GM12892 (cell line): ENCODE data around the gene KIRREL1. TPM values are rescaled to one million over a fixed set of nuclear protein-coding genes. Genes with fewer than 3 reads are reported as not detected.

Source experiments
- DNase-seq: peaks from one replicate; pipeline ENCODE4 v3.0.0; 2011; ENCODE audit not compliant: insufficient read length
- FAIRE-seq: peaks from 2 replicates; lab custom pipeline; 2011; peaks lifted over from hg19 to GRCh38; lab: Jason Lieb, UNC
- POLR2A ChIP-seq: IDR thresholded peaks from 2 replicates; pipeline ENCODE4 v1.6.1; 2011; ENCODE audit warnings: low read depth, low read length, control low read depth
- POLR2AphosphoS5 ChIP-seq: IDR thresholded peaks from 2 replicates; pipeline ENCODE4 v1.6.1; 2011; ENCODE audit warnings: low read depth, low read length, control low read depth
- TAF1 ChIP-seq: IDR thresholded peaks from 2 replicates; pipeline ENCODE4 v1.6.1; 2011; ENCODE audit warnings: low read depth, mild to moderate bottlenecking, control low read depth, low read length, borderline replicate concordance
- polyA plus RNA-seq: library from polyadenylated mRNA; unstranded; fragments of >200 nt; gene quantifications from one replicate; pipeline ENCODE4 v1.2.1, GENCODE V29; 2012; ENCODE audit warnings: missing spikeins, inconsistent platforms; ENCODE audit not compliant: missing spikeins

The KIRREL1 gene
- polyA plus RNA-seq = not detected

DNA sequence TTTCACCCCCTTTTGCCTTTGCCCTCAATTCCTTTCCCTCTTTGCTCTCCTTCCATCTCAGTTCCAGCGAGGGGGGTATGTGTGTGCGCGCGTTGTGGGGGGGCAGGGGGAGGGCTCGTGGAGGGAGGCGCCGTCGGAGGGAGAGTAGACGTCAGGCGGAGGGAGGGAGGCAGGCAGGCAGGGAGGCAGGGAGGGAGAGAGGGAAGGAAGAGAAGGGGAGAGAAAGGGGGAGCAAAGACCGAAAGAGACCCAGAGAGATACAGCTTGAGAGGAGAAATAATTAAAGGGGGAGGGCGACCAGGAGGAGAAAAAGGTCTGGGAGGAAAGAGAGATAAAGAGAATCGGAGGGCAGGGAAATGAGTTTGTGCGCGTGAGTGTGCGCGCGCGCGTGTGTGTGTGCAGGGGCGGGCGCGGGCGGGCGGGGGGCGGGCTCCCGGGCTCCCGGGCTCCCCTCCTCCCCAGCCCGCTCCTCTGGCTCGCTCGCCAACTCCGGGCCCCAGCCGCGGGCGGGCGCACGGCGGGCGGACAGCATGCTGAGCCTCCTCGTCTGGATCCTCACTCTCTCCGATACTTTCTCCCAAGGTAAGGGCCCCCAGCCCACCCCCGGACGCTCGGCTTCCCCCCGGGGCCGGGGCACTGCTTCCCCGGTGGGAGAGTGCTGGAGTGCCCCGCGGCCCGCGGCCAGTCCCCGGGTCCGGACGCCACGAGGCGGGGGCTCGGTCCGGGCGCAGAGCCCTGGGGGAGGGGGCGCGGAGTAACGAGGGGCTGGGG is at the start of gene KIRREL1:
TSS of gene KIRREL1 (plus strand) at position 499 of the 771 bp plus-strand sequence. CDS start at position 531, 32 bp downstream.
- FAIRE-seq (no peak), DNase-seq (no peak)
- TF ChIP-seq TAF1 = no peak
- no peak for TF ChIP-seq POLR2AphosphoS5
- no peak for TF ChIP-seq POLR2A

DNA sequence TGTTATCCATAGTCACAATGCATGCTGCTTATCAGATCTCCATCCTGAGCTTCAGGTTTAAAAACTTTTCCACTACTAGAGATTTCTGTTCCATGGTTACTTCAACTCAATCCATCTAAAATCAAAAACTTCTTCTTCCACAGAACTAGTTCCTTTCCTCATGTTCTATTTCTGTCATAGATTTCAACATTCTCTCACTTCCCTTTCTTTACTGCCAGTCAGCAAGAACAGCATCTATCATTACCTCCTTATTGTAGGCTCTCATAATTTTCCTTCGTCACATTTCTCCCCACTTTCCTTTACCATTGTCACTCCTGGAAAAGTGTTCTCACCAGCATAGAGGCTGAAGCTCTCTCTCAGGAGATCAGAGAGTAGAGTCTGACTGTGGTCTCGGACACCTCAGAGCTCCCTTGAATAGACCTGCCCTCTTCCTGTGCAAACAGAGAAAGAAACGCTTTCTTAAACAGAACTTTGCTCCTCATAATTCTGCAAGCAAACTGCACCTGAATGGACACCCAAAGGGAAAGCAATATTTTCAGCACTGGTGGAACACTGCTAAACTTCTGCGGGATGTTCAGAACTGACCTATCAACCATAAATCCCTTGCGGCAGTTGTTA is 48.7 kb upstream of the KIRREL1 start:
- DNase-seq = no peak
- FAIRE-seq = no peak
- TF ChIP-seq TAF1 (no peak), POLR2A (no peak), POLR2AphosphoS5 (no peak)

DNA sequence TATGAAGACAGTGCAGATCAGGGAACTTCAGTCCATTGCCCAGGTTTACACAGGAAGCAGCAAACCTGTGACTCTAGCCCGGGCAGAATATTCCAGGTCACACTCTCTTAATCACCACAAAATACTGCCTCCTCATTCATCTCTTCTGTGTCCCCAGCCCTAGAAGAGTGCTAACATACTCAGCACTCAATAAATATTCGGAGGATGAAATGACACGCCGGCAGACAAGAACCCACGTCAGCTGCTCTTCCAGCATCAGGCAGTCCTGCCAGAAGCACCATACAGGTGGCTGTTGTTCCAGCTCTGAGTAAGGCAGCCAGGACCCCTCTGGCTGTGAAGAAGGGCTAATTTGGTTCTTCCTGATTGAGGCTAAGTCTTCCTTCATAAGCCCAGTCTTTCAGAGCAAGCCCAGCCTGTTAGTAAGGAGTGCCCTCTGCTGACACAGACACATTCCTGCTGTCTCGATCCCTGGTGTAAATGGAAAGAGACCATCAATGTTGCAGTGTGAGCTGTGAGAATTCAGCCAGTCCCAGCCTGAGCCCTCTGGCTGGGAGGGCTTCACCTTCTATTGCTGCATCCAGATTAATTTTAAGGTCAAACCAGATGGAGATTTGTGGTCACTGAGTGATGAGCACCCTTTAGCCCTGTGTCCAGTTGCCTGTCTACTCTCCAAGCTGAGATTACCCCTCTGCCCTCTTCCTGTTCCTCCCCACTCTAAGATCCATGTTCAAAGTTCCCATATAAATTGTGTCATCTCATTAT is 45.0 kb upstream of the KIRREL1 start:
- no peak for FAIRE-seq
- TF ChIP-seq TAF1 = no peak
- TF ChIP-seq POLR2AphosphoS5 = no peak
- TF ChIP-seq POLR2A = no peak
- DNase-seq = no peak

DNA sequence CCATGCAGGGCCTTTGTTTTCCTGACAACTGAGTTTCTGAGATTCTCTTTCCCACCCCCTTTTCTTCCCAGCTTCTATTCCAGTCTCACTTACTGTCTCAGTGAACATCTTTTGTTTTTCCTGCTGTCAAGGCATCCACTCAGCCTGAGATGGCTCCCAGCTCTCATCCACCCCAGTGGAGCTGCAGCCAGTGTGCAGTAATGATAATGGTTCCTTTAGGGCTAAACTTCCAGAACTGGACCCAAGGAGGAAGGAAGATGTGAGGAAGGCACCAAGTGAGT is 44.4 kb upstream of the KIRREL1 start:
- DNase-seq = no peak

DNA sequence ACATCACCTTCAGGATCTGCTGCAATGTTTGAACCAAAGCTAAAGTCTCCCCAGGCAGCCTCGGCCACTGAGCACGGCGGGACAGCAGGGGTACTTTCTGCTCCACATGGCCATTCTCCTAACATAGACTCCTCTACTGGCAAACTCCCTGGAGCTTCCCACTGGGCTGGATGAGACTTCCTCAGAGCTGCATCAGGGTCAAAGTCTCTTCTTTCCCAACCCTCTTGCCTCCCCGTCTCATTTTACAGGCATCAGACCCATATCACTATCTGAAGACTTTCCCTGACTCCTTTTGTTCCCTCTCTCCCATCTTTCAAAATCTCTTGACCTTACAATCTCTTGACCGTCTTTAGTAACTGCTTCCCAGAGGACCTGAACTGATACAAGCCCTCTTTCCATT is 42.2 kb upstream of the KIRREL1 start:
- TF ChIP-seq POLR2AphosphoS5 (no peak), POLR2A (no peak), TAF1 (no peak)
- DNase-seq = no peak
- no peak for FAIRE-seq

More for the DNA sequence above, 44.4 kb upstream of the KIRREL1 start:
- no peak for FAIRE-seq
- TF ChIP-seq TAF1 (no peak), POLR2A (no peak), POLR2AphosphoS5 (no peak)

DNA sequence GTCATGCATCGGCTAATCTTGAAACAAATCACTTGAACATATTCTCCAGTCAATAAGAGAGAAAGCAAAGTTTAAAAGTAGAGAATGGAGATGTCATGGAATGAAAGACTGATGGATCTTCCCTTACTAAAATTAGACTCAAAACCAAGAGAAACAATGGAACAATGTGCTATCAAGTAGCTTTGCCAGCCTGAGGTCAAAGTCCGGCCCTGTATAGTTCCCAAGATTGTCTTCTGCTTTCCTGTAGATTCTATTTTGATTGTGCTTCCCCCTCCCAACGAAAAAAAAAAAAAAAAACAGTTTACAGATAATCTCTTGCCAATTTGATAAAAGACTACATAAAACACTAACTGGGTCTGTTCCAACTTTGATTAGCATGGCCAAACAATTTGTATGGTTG is 40.8 kb upstream of the KIRREL1 start:
- TF ChIP-seq TAF1 = no peak
- no peak for TF ChIP-seq POLR2A
- no peak for TF ChIP-seq POLR2AphosphoS5
- DNase-seq (no peak), FAIRE-seq (no peak)

DNA sequence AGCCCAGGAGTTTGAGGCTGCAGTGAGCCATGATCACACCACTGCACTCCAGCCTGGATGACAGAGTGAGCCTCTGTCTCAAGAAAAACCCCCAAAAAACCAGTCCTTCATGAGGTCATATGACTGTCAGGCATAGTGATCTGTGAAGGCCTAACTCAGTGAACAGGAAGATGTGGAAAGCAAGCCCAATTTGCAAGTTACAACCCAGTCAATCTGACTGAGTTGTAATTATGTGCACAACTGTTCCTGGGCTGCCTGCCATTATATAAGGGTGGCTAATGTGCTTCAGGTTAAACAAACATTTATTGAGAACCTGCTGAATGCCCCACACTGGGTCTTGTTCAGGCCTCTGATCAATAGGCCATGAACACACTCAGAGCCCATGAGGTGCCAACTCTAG is 38.2 kb upstream of the KIRREL1 start:
- DNase-seq (no peak), FAIRE-seq (no peak)
- TF ChIP-seq POLR2A (no peak), TAF1 (no peak), POLR2AphosphoS5 (no peak)

DNA sequence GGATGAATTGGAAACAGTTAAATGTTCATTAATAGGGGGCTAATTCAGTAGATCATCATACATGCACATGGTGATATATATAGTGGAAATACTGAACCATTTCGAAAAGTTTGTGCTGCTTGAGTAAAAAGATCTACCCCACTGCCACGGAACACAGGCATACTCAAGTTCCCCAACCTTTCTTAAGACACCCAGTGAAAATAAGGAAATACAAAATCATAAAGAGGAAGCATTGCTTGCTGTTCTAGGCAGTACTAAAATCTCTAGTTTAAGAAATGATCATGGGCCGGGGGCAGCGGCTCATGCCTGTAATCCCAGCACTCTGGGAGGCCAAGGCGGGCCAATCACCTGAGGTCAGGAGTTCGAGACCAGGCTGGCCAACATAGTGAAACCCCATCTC is 37.6 kb upstream of the KIRREL1 start:
- no peak for TF ChIP-seq POLR2AphosphoS5
- TF ChIP-seq TAF1 = no peak
- TF ChIP-seq POLR2A = no peak
- no peak for DNase-seq
- no peak for FAIRE-seq

DNA sequence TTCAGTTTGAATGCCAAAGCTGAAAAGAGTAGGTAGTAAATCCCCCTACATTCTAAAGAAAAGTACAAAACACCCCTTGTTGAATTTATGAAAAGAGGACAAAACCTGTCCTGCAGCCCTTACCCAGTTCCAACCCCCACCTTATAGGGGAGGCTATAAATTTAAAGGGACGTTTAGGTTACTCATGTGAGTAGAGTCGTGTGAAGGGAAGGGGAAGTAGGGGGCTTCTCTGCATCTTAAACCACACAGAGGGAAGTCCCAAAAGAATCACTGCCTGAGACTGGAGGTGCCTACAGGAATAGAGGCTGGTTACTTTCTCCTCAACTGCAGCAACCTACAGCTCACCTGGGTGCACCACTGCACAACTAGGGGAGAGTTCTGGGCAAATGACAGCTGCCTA is 36.7 kb upstream of the KIRREL1 start:
- TF ChIP-seq POLR2A (no peak), POLR2AphosphoS5 (no peak), TAF1 (no peak)
- no peak for DNase-seq
- no peak for FAIRE-seq

DNA sequence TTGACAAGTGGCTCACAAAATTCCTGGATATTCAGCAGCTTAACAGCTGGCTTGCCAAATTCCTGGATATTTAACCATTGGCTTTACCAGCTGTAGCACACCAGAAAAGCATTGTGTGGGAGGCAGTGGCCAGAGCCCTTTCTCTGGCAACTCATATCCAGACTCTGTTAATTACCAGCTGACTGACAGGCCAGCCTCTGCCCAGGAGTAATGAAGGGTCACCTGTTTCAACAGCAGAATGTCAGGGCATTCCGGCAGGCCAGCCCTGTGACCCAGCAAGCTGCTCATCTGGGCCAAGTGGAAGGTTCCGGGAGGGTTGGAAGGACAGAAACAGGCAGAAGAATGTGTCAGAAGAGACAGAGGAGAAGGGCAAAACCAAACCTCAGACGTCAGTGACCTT is 35.2 kb upstream of the KIRREL1 start:
- FAIRE-seq (no peak), DNase-seq (no peak)
- TF ChIP-seq POLR2A = no peak
- no peak for TF ChIP-seq POLR2AphosphoS5
- no peak for TF ChIP-seq TAF1

DNA sequence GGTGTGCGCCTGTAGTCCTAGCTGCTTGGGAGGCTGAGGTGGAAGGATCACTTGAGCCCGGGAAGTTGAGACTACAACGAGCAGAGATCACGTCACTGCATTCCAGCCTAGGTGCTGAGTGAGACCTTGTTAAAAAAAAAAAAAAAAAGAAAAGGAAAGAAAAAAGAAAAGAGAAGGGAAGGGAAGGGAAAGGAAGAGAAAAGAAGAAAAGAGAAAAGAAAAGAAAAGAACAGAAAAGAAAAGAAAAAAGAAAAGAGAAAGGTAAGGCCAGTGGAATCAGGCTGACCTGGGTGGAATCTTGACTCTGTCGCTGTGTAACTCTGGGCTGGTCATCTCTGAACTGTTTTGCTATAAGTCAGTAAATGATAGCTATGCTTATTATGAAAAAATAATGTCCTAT is 33.7 kb upstream of the KIRREL1 start:
- FAIRE-seq (no peak), DNase-seq (no peak)
- TF ChIP-seq POLR2AphosphoS5 (no peak), POLR2A (no peak), TAF1 (no peak)

DNA sequence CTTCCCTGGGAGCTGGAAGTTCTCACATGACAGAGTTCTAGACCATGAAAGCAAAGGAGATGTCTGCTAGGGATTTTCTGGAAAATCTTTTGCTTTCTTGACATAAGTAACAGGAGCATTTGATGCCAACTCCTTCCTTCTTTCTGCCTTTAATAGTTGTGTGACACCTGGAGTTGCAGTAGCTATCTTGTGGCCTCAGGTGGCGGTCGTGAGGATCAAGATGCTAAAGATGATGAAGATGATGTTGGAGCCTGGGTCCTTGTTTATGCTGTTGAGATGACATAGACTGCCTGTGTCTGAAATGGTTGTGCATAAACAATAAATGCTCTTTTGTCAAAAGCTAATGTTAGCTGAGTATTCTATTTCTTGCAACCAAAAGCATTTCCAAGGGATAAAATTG is 32.7 kb upstream of the KIRREL1 start:
- no peak for FAIRE-seq
- DNase-seq = no peak
- TF ChIP-seq POLR2AphosphoS5 = no peak
- no peak for TF ChIP-seq POLR2A
- TF ChIP-seq TAF1 = no peak
